GM21576 (cell line): Measurements from ENCODE around the gene IFT20.
"Not testable (repeated sequence)": the region's sequence is repeated elsewhere in the genome, so short reads cannot be mapped to it uniquely, and the experiment has no call there.

Experiments used
- ATAC-seq: cut with Tn5 transposase; IDR thresholded peaks from one replicate; pipeline ENCODE4 v1.9.1; 2021; ENCODE audit warnings: mild to moderate bottlenecking, moderate library complexity; ENCODE audit not compliant: unreplicated experiment

The IFT20 gene

DNA sequence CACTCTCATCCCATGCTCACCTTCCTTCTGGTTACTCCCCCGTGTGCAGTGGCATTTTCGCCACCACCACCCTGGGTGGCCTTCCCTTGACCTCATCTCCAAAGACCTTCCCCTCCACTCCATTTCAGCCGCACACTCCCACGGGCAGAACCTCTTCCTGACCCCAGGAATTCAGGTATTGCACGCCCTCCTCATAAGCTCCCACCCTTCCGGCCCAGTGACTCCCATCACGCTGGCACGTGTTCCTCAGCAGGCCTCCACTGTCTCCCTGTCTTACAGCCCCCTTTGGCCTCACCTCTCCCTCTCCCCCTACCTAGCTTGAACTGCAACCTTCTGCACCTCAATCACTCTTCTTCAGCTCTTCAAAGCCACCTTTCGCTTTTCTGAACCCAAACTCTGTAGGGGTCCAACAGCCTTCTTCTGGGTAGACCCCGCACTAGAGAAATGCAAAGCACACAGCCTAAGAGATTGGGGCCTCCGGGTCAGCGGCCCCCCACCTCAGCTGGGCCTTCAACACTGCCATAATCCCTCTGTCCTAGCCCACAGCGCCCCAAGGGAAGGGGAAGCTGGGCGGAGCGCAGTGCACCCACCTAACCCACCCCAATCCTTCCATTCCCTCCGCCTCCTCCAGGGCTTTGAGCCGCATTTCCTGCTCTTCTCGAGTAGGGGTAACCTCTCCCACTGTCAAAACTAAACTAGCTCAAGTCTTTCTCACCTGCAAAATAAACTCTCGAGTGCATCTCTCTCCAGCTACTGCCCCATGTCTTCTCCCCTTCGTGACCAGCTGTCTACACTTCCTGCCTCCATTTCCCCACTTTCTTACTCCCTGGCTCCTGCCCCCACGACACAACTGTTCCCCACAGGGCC is 17.9 kb downstream of the IFT20 start:
- no peak for ATAC-seq

DNA sequence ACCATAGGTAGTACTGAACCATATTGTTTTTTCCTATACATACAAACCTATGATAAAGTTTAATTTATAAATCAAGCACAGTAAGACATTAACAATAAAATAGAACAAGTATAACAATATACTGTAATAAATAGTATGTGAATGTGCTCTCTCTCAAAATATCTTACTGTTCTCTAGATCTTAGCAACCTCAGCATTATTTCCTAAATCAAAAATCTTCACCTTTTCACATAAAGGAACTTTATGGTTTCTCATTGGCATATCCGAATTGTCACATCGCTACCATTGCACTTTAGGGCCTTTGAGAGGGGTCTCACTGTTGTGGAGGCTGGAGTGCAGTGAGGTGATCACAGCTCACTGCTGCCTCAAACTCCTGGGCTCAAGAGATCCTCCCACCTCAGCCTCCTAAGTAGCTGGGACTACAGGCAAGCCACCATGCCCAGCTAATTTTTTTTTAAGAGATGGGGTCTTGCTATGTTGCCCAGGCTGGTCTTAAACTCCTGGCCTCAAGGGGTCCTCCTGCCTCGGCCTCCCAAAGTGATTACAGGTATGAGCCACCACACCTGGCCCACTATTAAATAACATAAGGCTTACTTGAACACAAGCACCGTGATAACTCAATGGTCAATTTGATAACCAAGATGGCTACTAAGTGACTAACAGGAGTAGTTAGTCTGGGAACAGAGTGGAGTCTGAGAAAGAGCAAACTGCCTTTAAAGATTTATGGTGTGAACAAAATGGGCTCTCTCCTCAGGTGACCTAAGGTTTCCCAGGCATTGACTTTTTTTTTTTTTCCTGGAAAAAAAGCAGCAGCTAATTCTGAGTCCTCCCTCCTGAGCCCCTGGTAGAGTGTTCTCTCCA is 19.2 kb downstream of the IFT20 start:
- ATAC-seq, result no peak

DNA sequence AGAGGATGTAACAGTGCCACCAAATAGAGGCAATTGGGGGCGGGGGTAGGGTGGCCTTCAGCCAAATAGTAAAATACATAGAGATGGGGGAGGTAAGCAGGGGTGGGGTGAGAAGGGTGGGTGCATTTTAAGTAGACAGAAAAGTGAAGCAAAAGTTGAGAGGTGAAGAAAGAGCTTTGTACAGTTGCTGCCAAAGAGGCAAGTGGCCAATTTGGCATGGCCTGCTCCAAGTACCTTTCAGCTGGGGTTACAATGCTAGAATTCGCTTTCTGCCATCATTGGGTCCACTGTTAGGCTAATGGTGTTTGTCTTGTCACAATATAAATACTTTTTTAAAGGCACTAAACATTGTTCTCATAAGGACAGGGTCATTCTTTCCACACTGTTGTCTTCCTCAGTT is 21.4 kb downstream of the IFT20 start:
- ATAC-seq, result no peak

DNA sequence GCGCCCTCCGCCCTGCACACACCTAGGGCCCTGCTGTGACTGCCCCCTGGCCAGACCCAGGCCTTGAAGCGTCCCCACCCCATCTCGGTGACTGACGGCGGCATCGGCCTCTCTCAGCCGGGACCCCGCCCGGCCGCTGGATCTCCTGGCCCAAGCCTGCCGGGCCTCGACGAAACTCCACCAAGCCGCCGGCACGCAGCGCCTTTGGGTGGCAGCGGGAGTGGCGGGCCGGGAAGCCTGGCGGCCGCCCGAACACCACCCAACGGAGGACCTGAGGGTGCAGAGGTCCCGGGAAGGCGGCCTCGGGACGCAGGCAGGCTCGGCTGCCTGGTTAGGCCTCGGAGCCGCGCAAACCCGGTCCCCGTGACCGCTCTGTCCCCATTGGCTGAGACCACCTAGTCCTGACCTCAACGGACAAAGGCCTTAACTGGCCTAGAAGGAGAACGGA is 28.3 kb downstream of the IFT20 start:
- ATAC-seq, result no peak

DNA sequence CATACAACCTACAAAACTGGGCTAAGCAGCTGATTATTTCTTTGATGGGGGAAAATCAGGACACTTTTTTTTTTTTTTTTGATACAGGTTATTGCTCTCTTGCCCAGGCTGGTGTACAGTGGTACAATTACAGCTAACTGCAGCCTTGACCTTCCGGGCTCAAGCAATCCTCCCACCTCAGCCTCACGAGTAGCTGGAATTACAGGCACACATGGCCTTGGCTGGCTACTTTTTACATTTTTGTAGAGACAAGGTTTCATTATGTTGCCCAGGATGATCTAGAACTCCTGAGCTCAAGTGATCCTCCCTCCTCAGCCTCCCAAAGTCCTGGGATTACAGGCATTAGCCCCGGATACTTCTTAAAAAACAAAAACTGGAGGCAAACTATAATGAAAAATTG is 36.8 kb downstream of the IFT20 start:
- ATAC-seq, result no peak

DNA sequence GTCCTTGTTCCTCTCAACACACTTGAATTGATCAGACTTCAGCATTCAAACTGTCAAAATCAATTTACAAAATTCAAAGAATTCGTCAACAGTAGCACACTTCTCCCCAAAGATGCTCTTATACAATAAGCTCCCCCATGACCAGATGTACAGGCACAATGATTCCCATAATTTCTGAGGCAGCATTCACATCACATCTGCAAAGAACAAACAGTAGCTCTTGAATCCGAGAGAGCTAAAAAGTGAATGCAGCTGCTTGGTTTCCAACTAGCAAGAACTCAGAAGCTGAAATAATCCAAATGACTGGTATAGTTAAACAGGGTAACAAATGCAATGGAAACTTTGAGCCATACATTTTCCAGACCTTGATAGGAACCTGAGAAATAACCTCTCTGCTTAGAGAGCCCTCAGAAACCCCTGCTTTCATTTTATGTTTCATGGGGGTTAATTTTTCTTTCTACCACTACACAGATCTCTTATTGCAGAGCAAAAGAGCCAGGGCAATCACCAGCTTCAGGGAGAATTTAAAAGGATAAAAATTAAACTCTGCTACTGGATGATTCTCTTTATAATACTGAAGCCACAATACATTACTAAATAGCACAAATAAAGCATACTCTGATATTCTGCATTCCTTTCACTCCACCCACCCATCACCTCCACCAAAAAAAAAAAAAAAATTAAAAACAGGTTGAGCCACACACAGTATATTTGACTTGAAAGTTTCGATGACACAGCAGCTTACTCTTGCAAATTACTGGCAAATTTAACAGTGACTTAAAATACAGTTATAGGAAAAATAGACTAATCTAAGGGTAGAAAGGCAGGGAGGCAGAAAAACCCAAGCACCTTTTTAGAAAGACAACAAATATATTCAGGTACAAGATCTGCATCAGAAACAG is 39.3 kb downstream of the IFT20 start:
- ATAC-seq, result no peak

DNA sequence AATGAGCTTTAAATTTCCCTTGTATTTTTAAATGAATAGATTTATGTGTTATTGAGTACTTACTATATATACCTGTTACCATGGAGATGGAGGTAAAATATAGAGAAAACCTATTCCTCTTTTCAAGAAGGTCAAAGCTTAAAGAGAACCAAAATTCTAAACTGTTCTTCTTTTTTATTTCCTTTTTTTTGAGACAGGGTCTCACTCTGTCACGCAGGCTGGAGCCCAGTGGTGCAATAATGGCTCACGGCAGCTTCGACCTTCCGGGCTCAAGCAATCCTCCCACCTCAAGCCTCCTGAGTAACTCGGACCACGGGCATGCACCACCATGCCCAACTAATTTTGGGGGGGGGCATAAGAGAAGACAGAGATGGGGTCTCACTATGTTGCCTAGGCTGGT is 41.3 kb downstream of the IFT20 start:
- no peak for ATAC-seq

DNA sequence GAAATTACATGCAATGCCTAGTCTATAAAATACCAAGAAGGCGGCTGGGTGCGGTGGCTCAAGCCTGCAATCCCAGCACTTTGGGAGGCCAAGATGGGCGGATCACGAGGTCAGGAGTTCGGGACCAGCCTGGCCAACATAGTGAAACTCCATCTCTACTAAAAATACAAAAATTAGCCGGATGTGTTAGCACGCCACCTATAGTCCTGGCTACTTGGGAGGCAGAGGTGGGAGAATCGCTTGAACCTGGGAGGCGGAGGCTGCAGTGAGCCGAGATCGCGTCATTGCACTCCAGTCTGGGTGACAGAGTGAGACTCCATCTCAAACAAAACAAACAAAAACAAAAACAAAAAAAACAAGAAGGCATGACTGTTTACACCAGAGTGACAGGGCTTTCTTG is 42.4 kb downstream of the IFT20 start:
- ATAC-seq, result not testable (repeated sequence)

DNA sequence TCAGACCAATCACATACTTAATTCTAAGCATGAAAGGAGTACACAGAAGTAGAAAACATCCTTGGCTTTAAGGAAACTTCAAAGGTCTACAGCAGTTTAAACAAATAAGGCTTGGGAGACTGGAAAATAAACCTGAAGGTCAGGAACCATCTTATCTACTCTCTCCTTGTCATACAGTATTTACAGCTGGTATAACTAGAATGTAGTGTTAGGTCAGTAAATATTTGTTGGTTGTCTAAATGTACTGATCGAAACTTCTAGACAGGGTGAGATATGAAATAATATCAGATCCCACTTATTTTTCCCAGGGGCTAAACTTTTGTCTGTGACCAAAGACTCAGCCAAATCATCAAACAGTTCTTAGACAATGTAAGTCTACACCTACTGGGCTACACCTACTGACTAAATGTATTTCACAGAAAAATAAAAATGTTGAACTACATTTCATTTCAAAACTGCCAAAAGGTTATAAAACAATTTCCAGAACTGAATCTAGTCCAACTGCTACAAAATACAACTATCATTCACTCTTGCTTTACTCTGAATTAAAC is 43.4 kb downstream of the IFT20 start:
- ATAC-seq, result no peak

DNA sequence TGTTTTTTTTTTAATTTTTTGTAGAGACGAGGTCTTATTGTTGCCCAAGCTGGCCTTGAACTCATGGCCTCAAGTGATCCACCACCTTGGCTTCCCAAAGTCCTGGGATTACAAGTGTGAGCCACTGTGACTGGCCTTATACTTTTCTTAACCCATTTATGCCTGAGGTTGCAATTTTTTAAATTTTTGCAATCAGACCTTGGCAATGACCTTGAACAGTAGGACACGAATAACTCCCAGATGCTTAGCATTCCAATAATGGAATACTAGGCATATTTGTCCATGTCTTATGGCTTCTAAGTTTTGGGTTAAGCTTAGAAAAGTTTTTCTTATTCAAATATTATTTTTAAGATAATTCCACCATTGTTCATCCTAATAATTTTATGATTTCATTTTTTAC is 44.6 kb downstream of the IFT20 start:
- no peak for ATAC-seq

DNA sequence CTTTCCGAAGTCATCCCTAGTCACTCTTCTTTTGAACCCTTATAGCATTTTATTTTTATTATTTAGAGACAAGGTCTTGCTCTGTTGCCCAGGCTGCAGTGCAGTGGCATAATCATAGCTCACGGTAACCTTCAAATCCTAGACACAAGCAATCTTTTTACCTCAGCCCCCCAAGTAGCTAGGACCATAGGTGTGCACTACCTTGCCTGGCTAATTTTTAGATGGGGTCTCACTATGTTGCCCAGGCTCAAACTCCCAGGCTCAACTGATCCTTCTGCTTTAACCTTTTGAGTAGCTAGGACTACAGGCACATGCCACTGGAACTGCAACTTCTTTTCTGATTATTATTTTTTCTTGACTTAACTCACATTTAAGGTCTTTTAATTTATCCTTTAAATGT is 49.3 kb downstream of the IFT20 start:
- ATAC-seq, result no peak

DNA sequence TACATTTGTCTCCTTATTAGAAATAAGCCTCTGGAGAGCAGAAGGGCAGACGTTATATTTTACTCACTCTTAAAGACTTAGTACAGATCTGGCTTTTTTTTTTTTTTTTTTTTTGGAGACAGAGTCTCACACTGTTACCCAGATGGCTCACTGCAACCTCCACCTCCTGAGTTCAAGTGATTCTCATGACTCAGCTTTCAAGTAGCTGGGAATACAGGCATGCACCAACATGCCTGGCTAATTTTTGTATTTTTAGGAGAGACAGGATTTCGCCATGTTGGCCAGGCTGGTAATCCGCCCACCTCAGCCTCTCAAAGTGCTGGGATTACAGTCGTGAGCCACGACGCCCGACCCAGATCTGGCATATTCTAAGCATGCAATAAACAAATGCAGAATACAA is 52.7 kb downstream of the IFT20 start:
- no peak for ATAC-seq

DNA sequence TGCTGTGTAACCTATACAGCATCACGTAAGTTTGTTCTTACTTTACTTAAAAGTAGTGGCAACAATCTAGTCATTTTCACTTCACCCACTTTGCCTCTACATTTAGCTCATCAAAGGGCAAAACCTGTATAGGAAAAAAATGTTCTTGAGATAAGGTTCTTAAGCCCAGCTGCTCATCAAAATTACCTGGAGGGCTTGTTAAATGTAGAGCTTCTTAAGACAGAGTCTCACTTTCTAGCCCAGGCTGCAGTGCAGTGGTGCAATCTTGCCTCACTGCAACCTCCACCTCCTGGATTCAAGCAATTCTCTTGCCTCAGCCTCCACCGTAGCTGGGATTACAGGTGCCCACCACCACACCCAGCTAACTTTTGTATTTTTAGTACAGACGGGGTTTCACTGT is 54.4 kb downstream of the IFT20 start:
- ATAC-seq, result no peak

DNA sequence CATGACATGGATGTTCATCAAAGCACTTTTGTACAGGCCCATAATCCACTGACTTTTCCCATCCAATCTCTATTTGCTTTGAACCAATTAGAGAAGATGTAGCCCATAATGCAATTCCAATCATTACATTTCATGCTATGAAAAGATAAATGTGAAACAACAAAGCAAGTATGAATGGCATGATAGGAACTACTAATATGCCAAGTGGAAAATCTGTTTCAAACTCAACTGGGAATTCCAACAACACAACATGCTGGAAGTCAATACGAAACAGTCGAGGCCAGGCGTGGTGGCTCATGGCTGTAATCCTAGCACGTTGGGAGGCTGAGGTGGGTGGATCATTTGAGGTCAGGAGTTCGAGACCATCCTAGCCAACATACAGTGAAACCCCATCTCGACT is 55.9 kb downstream of the IFT20 start:
- ATAC-seq, result no peak
